LNCaP clone FGC (cell line): ENCODE measurements around the gene ANGEL1.

ENCODE experiments used
- DNase-seq: peaks from one replicate; pipeline ENCODE4 v3.0.0-alpha.2; 2011; ENCODE audit warnings: low read depth
- H3K4me3 ChIP-seq: 2 replicates; pipeline ENCODE4 v1.5.1; 2011; ENCODE audit warnings: mild to moderate bottlenecking, low read depth, low read length, control low read depth
- CTCF ChIP-seq: IDR thresholded peaks from 2 replicates; pipeline ENCODE4 v1.5.1; 2012; ENCODE audit warnings: mild to moderate bottlenecking; ENCODE audit not compliant: control insufficient read depth, insufficient read depth; ENCODE audit errors: extremely low read depth

ANGEL1 gene

GRCh38 chr14:76808990-76809389 lies 3.7 kb downstream of the ANGEL1 start:
- TF ChIP-seq CTCF: no peak
- no peak for DNase-seq
- no peak overlapping the region for H3K4me3 ChIP-seq

GRCh38 chr14:76808011-76808410 lies 4.7 kb downstream of the ANGEL1 start:
- no peak overlapping the region for H3K4me3 ChIP-seq
- no peak for DNase-seq

GRCh38 chr14:76806446-76806845 lies 6.2 kb downstream of the ANGEL1 start:
- no peak for DNase-seq
- H3K4me3 ChIP-seq: no peak overlapping the region
- TF ChIP-seq CTCF: no peak

More at GRCh38 chr14:76808011-76808410, 4.7 kb downstream of the ANGEL1 start:
- no peak for TF ChIP-seq CTCF

GRCh38 chr14:76793956-76794355 lies 18.7 kb downstream of the ANGEL1 start:
- no peak overlapping the region for H3K4me3 ChIP-seq
- TF ChIP-seq CTCF: no peak
- DNase-seq: no peak

- DNase-seq: no peak
- TF ChIP-seq CTCF: no peak
- H3K4me3 ChIP-seq: no peak overlapping the region
Measured at GRCh38 chr14:76793324-76793723, 19.4 kb downstream of the ANGEL1 start.

- TF ChIP-seq CTCF: no peak
- no peak for DNase-seq
Measured at GRCh38 chr14:76792422-76792821, 20.3 kb downstream of the ANGEL1 start.

GRCh38 chr14:76786601-76787000 lies 26.1 kb downstream of the ANGEL1 start:
- no peak for DNase-seq
- no peak overlapping the region for H3K4me3 ChIP-seq
- TF ChIP-seq CTCF: no peak

More at GRCh38 chr14:76792422-76792821, 20.3 kb downstream of the ANGEL1 start:
- H3K4me3 ChIP-seq: no peak overlapping the region
